Stimulated activated effector memory CD8-positive, alpha-beta T cell treated with anti-CD3 and anti-CD28 coated beads, Interleukin-12 subunit alpha, Interleukin-12 subunit beta, amount 100 ng/mL, for 72 hours (primary cell): ENCODE measurements around the gene ARHGEF3.
A peak's percentile ranks its signal among the peaks of the same experiment; 100 is the strongest.

Source experiments
- ATAC-seq: fragments of 150-1000 bp; cut with Tn5 transposase; 2 replicates; pipeline ENCODE4 v1.10.0; 2021
- DNase-seq, 2 donors: peaks; one replicate each; pipeline ENCODE4 v3.0.0; 2021 to 2022; ENCODE audit warnings: low spot score in 2 of 2
- H3K27ac Mint-ChIP-seq: one replicate; pipeline ENCODE4 v1.8.0; 2022; ENCODE audit warnings: mild to moderate bottlenecking, mixed read lengths
- H3K36me3 Mint-ChIP-seq: one replicate; pipeline ENCODE4 v1.8.0; 2022; ENCODE audit warnings: mild to moderate bottlenecking, mixed read lengths
- H3K4me1 Mint-ChIP-seq: one replicate; pipeline ENCODE4 v1.8.0; 2022; ENCODE audit warnings: mixed read lengths
- H3K4me3 Mint-ChIP-seq: one replicate; pipeline ENCODE4 v1.8.0; 2022; ENCODE audit warnings: mild to moderate bottlenecking, mixed read lengths
- H3K9me3 Mint-ChIP-seq: one replicate; pipeline ENCODE4 v1.8.0; 2022; ENCODE audit warnings: mixed read lengths

ARHGEF3 gene

GRCh38 chr3:56811546-56812202, 9.9 kb upstream of the ARHGEF3 start:
- Mint-ChIP-seq H3K9me3 (no peaks in the 10 kb centered on the region), H3K4me1 (peaks cover 25% of the 10 kb centered on the region), H3K4me3 (no peak overlapping the region), H3K36me3 (no peaks in the 10 kb centered on the region), H3K27ac (no peak overlapping the region)
- DNase-seq = no peak
- ATAC-seq = no peak

DNA sequence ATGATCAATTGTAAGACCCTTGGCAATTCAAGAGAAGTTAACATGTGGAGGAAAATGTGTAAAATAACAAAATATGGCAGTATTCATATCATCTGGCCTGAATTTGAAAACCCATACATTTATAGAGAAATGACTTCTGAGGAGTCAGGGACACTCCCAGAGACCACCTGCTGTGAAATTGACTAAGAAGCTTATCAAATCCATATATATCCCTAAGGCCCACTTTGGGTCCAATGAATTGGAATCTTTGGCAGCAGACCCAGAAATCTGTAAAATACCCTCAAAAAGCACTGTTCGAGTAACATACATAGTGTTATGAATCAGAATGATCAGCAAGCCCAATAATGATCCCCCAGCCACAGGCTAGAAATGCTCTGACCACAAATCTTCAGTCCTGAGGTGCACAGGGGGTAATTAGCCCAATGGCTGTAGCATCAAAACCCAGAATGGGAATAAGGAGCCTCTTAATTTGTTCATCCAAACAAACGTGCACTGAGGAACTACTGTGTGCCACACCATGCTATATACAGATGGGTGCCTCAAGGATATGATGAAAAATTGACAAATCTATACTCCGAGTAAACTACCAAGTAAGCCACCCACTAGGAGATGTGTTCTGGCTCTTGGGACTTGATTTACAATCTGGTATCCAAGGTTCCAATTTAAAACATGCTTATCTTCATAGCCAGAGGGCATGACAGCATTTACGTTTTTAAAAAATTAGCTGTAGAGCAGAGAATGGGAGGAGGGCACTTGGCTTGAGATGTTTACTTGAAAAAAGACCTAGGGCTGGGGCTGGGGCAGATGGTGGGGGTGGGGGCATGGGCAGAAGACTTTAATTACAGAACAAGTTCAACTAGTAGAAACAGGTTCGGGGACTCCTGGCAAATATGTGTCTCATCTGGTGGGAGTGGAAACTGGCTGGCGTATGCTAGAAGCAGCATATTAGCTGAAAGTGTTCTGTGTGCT, 9.1 kb upstream of the ARHGEF3 start:
- Mint-ChIP-seq H3K4me3 (no peak overlapping the region), H3K36me3 (no peaks in the 10 kb centered on the region), H3K4me1 (peaks cover 22% of the 10 kb centered on the region), H3K27ac (peak overlapping the region; percentile 26), H3K9me3 (no peaks in the 10 kb centered on the region)
- ATAC-seq = no peak
- no peak for DNase-seq

- no peaks in the 10 kb centered on the region for H3K9me3 Mint-ChIP-seq
- H3K4me1 Mint-ChIP-seq = peaks cover under 1% of the 10 kb centered on the region
- no peak overlapping the region for H3K27ac Mint-ChIP-seq
- H3K36me3 Mint-ChIP-seq = no peaks in the 10 kb centered on the region
- ATAC-seq (no peak), DNase-seq (no peak)
- H3K4me3 Mint-ChIP-seq = no peak overlapping the region
These were observed 4.7 kb upstream of the ARHGEF3 start for GRCh38 chr3:56806407-56806806.

DNA sequence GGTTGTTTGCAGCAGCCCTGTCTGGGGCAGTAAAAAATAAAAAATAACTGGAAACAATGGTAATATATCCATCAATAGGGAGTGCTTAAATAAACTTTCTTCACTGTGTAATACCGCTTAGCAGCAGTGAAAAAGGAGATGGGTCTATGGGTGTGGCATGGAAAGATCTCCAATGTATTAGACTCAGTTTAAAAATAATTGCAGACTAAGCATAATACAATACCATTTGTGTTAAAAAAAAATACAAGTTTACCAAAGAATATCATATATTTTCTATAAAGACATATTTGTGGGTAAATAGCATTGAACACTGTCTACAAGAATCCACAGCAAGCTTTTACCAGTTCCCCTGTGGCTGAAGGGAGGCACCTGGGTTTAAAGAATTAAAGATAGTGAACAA, 1.0 kb upstream of the ARHGEF3 start:
- Mint-ChIP-seq H3K4me1 (peaks cover 22% of the 10 kb centered on the region), H3K27ac (no peak overlapping the region), H3K36me3 (peaks cover 8% of the 10 kb centered on the region), H3K4me3 (peak overlapping the region; percentile 84), H3K9me3 (no peaks in the 10 kb centered on the region)
- no peak for DNase-seq
- no peak for ATAC-seq

DNA sequence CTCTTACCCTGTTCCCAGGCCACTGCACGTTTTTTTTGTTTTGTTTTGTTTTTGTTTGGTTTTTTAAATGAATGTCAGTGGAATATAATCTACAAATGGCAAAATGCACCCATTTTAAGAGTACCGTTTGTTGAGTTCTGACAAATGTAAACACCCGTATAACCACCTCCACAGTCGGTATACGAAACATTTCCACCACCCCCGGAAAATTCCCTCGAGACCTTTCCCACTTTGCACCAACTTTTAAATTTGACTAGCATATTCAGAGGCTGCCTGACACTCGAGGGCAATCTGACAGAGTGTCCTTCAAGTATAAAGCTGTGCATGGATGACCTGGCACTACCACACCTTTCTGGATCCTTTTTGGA, 613 bp upstream of the ARHGEF3 start:
- ATAC-seq = no peak

GRCh38 chr3:56800832-56801661, 702 bp downstream of the ARHGEF3 start:
- peak; percentile 33 to 78 for DNase-seq
- Mint-ChIP-seq H3K36me3 (peaks cover 9% of the 10 kb centered on the region), H3K27ac (peak overlapping the region; percentile 63), H3K4me1 (peaks cover 38% of the 10 kb centered on the region), H3K4me3 (peak overlapping the region; percentile 84), H3K9me3 (no peaks in the 10 kb centered on the region)
- ATAC-seq = peak; percentile 52

More for the DNA sequence above, 613 bp upstream of the ARHGEF3 start:
- no peak for DNase-seq
- Mint-ChIP-seq H3K4me3 (peak overlapping the region; percentile 84), H3K4me1 (peaks cover 27% of the 10 kb centered on the region), H3K36me3 (peaks cover 8% of the 10 kb centered on the region), H3K9me3 (no peaks in the 10 kb centered on the region), H3K27ac (no peak overlapping the region)

DNA sequence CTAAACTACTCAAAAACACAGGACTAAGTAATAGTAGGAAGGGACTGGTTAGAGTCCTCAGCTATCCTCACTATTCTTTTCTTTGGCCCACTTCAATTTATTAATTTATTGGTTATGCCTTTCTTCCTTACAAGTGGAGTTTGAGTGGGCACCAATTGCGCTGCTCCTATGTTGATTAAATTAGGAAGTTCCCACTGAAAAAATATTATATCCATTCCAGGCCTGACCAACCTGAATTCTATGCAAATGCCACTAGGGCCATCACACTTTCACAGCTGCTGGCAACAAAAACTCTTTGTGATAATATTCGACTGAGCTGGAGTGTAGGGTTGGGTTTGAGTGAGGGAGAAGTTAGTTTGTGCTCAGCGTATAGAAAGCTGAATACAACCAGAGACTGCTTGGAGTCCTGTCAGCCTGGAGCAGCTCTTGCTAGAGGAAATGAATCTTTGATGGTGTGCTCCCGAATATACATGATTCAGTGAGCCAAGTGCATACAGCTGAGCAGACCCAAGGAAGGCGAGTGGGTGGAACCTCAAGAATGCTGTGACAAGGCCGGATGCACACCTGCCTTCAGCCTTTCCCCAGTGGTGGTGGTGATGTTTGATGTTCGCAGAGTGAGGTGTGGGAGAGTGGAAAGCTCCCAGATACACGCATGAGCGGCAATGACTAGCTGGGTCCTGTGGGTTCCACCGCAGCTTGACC, 1.5 kb downstream of the ARHGEF3 start:
- no peaks in the 10 kb centered on the region for H3K9me3 Mint-ChIP-seq
- ATAC-seq (peak; percentile 65), DNase-seq (peak in 1 of 2 donors; percentile 71)
- peak overlapping the region; percentile 63 for H3K27ac Mint-ChIP-seq
- peak overlapping the region; percentile 84 for H3K4me3 Mint-ChIP-seq
- peaks cover 45% of the 10 kb centered on the region for H3K4me1 Mint-ChIP-seq
- peaks cover 16% of the 10 kb centered on the region for H3K36me3 Mint-ChIP-seq

- ATAC-seq = no peak
- peaks cover 16% of the 10 kb centered on the region for H3K36me3 Mint-ChIP-seq
- H3K27ac Mint-ChIP-seq = peak overlapping the region; percentile 43
- DNase-seq = no peak
- peaks cover 52% of the 10 kb centered on the region for H3K4me1 Mint-ChIP-seq
- H3K4me3 Mint-ChIP-seq = peak overlapping the region; percentile 84
- H3K9me3 Mint-ChIP-seq = no peaks in the 10 kb centered on the region
These were observed 2.4 kb downstream of the ARHGEF3 start for GRCh38 chr3:56799251-56799882.

DNA sequence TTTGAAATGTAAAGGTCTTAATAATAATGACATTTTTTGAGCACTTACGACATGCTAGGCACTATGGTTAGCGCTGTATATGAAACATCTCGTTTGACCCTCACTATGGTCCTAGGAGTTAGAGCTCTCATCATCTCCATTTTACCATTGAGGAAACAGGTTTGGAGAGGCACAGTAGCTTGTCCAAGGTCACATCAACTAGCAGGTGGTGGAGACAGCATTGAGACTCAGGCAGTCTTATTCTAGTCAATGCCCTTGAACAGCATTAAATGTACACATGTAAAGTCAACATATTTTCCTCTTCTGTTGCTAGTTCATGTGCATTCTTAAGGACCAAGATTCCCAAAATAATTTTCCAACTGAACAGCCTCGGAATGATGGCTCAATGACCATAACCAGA, 4.8 kb downstream of the ARHGEF3 start:
- peak overlapping the region; percentile 87 for H3K27ac Mint-ChIP-seq

DNA sequence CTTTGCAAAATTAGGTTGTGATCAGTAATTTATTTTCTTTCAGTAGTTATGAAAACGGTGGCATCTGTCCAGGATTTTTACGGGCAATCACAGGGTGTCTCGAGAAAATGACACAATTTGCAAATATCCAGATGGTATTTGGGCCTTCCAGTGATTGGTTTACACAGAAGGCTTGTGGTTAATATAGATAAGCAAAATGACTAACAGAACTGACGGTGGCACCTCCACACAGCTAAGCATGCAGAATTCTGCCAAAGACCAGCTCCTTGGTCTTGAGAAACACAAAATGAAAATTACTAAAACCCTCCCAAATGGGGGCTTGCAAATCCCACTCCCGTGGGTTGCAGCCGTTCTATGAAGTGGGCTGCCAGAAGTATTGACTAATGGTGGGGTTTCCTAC, 5.5 kb downstream of the ARHGEF3 start:
- DNase-seq (no peak), ATAC-seq (peak; percentile 73)
- peak overlapping the region; percentile 84 for H3K4me3 Mint-ChIP-seq
- no peaks in the 10 kb centered on the region for H3K9me3 Mint-ChIP-seq
- H3K27ac Mint-ChIP-seq = peak overlapping the region; percentile 87
- peaks cover 16% of the 10 kb centered on the region for H3K36me3 Mint-ChIP-seq
- peaks cover 74% of the 10 kb centered on the region for H3K4me1 Mint-ChIP-seq

More for the DNA sequence above, 4.8 kb downstream of the ARHGEF3 start:
- H3K9me3 Mint-ChIP-seq = no peaks in the 10 kb centered on the region
- ATAC-seq = no peak
- H3K4me1 Mint-ChIP-seq = peaks cover 66% of the 10 kb centered on the region
- peaks cover 16% of the 10 kb centered on the region for H3K36me3 Mint-ChIP-seq
- H3K4me3 Mint-ChIP-seq = peak overlapping the region; percentile 84
- no peak for DNase-seq

- DNase-seq (no peak), ATAC-seq (peak; percentile 5)
- H3K27ac Mint-ChIP-seq = peak overlapping the region; percentile 87
- H3K4me1 Mint-ChIP-seq = peaks cover 77% of the 10 kb centered on the region
- peak overlapping the region; percentile 84 for H3K4me3 Mint-ChIP-seq
- no peaks in the 10 kb centered on the region for H3K9me3 Mint-ChIP-seq
- H3K36me3 Mint-ChIP-seq = peaks cover 16% of the 10 kb centered on the region
These were observed 5.9 kb downstream of the ARHGEF3 start for GRCh38 chr3:56795829-56796185.

GRCh38 chr3:56795097-56795828, 6.5 kb downstream of the ARHGEF3 start:
- peaks cover 16% of the 10 kb centered on the region for H3K36me3 Mint-ChIP-seq

DNA sequence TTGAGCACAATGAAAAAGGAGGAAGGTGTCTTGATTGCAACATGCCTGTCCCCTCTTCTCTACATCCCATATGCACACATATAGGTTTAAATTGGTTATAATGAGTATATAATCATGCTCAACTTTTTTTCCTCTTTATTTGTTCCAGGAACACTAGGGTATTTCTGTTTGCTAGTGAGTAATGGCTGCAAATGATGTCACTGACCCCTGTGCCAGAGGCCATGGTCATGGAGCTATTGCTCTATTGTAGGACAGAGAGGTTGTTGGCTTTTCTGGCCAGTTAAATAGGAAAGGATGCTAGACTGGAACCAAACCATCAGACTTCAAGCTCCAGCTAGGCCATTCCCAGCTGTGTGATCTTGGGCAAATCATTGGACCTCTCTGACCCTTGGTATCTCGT, 9.6 kb downstream of the ARHGEF3 start:
- Mint-ChIP-seq H3K27ac (peak overlapping the region; percentile 29), H3K4me3 (peak overlapping the region; percentile 63), H3K4me1 (peaks cover 84% of the 10 kb centered on the region), H3K36me3 (peaks cover 15% of the 10 kb centered on the region), H3K9me3 (no peaks in the 10 kb centered on the region)
- DNase-seq (no peak), ATAC-seq (no peak)

More at GRCh38 chr3:56795097-56795828, 6.5 kb downstream of the ARHGEF3 start:
- DNase-seq (no peak), ATAC-seq (no peak)
- Mint-ChIP-seq H3K9me3 (no peaks in the 10 kb centered on the region), H3K4me1 (peaks cover 77% of the 10 kb centered on the region), H3K27ac (peak overlapping the region; percentile 87), H3K4me3 (peak overlapping the region; percentile 84)
